Left ventricle myocardium inferior (tissue), 1 donor: ENCODE measurements around the gene LEP. TPM values are rescaled to one million over a fixed set of nuclear protein-coding genes. Genes with fewer than 3 reads are reported as not detected.

ENCODE experiments used
- DNase-seq: peaks from one replicate; pipeline ENCODE4 v3.0.0-alpha.2; 2020
- H3K27ac ChIP-seq: fragments of 200-600 bp; replicated peaks from 2 replicates; pipeline ENCODE4 v1.8.0; 2021
- H3K27me3 ChIP-seq: fragments of 200-600 bp; 2 replicates; pipeline ENCODE4 v1.8.0; 2021; ENCODE audit warnings: low read depth
- H3K36me3 ChIP-seq: fragments of 200-600 bp; 2 replicates; pipeline ENCODE4 v1.8.0; 2021
- H3K4me1 ChIP-seq: fragments of 200-600 bp; 2 replicates; pipeline ENCODE4 v1.8.0; 2021
- H3K4me3 ChIP-seq: fragments of 200-600 bp; 2 replicates; pipeline ENCODE4 v1.8.0; 2021; ENCODE audit warnings: mild to moderate bottlenecking, moderate library complexity
- H3K9me3 ChIP-seq: fragments of 200-600 bp; replicated peaks from 2 replicates; pipeline ENCODE4 v1.8.0; 2021
- CTCF ChIP-seq: fragments of 200-600 bp; IDR thresholded peaks from 2 replicates; pipeline ENCODE4 v1.8.0; 2021; ENCODE audit warnings: antibody characterized with exemption, mild to moderate bottlenecking, borderline replicate concordance
- intact Hi-C: fragments of 100-400 bp; cut with micrococcal nuclease; formaldehyde crosslinking; loops from one replicate; pipeline ENCODE4 v1.11.0; 2022
- total RNA-seq: library from RNA; stranded (reverse); fragmentation: NEBNext Ultra II Directional; extraction: Animal tissue kit (Norgen Biotek cat#: 25700); gene quantifications from one replicate; pipeline ENCODE4 v1.2.1, GENCODE V29; 2021
- donor health status: DM: no; HTN: yes; CAD: no; lungs with severe emphysema.

The LEP gene
- total RNA-seq, 1 donor from 2014 or later: 0.14 TPM

GRCh38 chr7:128259131-128260061, 18.3 kb downstream of the LEP start:
- Histone ChIP-seq H3K9me3 (no peaks in the 10 kb centered on the region), H3K27ac (no peak overlapping the region), H3K36me3 (no peaks in the 10 kb centered on the region), H3K4me1 (no peaks in the 10 kb centered on the region), H3K27me3 (peaks cover 47% of the 10 kb centered on the region), H3K4me3 (no peak overlapping the region)
- no peak for DNase-seq
- no peak for TF ChIP-seq CTCF
- intact Hi-C loops: no loop called here

- Histone ChIP-seq H3K36me3 (no peaks in the 10 kb centered on the region), H3K4me1 (no peaks in the 10 kb centered on the region), H3K4me3 (no peak overlapping the region), H3K9me3 (no peaks in the 10 kb centered on the region), H3K27me3 (peaks cover 51% of the 10 kb centered on the region), H3K27ac (no peak overlapping the region)
- intact Hi-C loops: no loop called here
- TF ChIP-seq CTCF: no peak
- DNase-seq: no peak
Measured at GRCh38 chr7:128260069-128260795, 19.2 kb downstream of the LEP start.

- no peak overlapping the region for H3K27ac ChIP-seq
- peaks cover 11% of the 10 kb centered on the region for H3K4me1 ChIP-seq
- no peaks in the 10 kb centered on the region for H3K9me3 ChIP-seq
- DNase-seq: no peak
- intact Hi-C loops: no loop called here
- no peaks in the 10 kb centered on the region for H3K36me3 ChIP-seq
- TF ChIP-seq CTCF: no peak
- H3K4me3 ChIP-seq: no peak overlapping the region
- peaks cover 61% of the 10 kb centered on the region for H3K27me3 ChIP-seq
Measured at GRCh38 chr7:128262273-128263028, 21.4 kb downstream of the LEP start.

- Histone ChIP-seq H3K4me3 (no peak overlapping the region), H3K27ac (no peak overlapping the region), H3K9me3 (no peaks in the 10 kb centered on the region), H3K4me1 (peaks cover 13% of the 10 kb centered on the region), H3K27me3 (peaks cover 66% of the 10 kb centered on the region), H3K36me3 (no peaks in the 10 kb centered on the region)
- intact Hi-C loops: no loop called here
- TF ChIP-seq CTCF: no peak
- no peak for DNase-seq
Measured at GRCh38 chr7:128263420-128263819, 22.3 kb downstream of the LEP start.

GRCh38 chr7:128264477-128264876, 23.4 kb downstream of the LEP start:
- no peak overlapping the region for H3K4me3 ChIP-seq
- intact Hi-C loops: no loop called here

More at GRCh38 chr7:128264477-128264876, 23.4 kb downstream of the LEP start:
- no peaks in the 10 kb centered on the region for H3K9me3 ChIP-seq
- H3K27me3 ChIP-seq: peaks cover 76% of the 10 kb centered on the region
- H3K27ac ChIP-seq: no peak overlapping the region
- TF ChIP-seq CTCF: no peak
- no peaks in the 10 kb centered on the region for H3K36me3 ChIP-seq
- peaks cover 13% of the 10 kb centered on the region for H3K4me1 ChIP-seq
- DNase-seq: no peak
